Measurements from ENCODE around the gene BCR.

- TF ChIP-seq PRDM15 (CRISPR knock-in tag; IDR thresholded peaks at IDR 0.05): no peak
- no peak for TF ChIP-seq NR3C1 (CRISPR knock-in tag; conservative IDR thresholded peaks at IDR 0.05; ENCODE audit: low read depth)
- TF ChIP-seq HMGXB4 (CRISPR knock-in tag; IDR thresholded peaks at IDR 0.05): no peak
- TF ChIP-seq CTCF (IDR thresholded peaks at IDR 0.05): no peak
- TF ChIP-seq ZNF425 (CRISPR knock-in tag; conservative IDR thresholded peaks at IDR 0.05): no peak
- no peak for TF ChIP-seq TEAD4 (CRISPR knock-in tag; IDR thresholded peaks at IDR 0.05)
- no peak for TF ChIP-seq ZNF219 (CRISPR knock-in tag; IDR thresholded peaks at IDR 0.05; ENCODE audit: borderline replicate concordance)
- no peak for TF ChIP-seq SMAD4 (CRISPR knock-in tag; IDR thresholded peaks at IDR 0.05)
- TF ChIP-seq MAX (CRISPR knock-in tag; IDR thresholded peaks at IDR 0.05): no peak
- no peak for TF ChIP-seq MXD4 (CRISPR knock-in tag; IDR thresholded peaks at IDR 0.05; ENCODE audit: borderline replicate concordance)
- no peak for TF ChIP-seq FOXJ3 (CRISPR knock-in tag; IDR thresholded peaks at IDR 0.05; ENCODE audit: borderline replicate concordance)
- no peak for TF ChIP-seq NFYB (CRISPR knock-in tag; conservative IDR thresholded peaks at IDR 0.05; ENCODE audit: low read depth)
- no peak for TF ChIP-seq ZNF512 (CRISPR knock-in tag; IDR thresholded peaks at IDR 0.05; ENCODE audit: borderline replicate concordance)
- no peak for TF ChIP-seq CDX4 (CRISPR knock-in tag; IDR thresholded peaks at IDR 0.05; ENCODE audit: borderline replicate concordance)
Measured at GRCh38 chr22:23218867-23219251, 38.5 kb downstream of the BCR start.

All from WTC11 (cell line).